Progenitor cell of endocrine pancreas (in vitro differentiated cells): ENCODE measurements around the gene SOX6. TPM values are rescaled to one million over a fixed set of nuclear protein-coding genes. Genes with fewer than 3 reads are reported as not detected.

Experiments
- DNase-seq: peaks from one replicate; pipeline ENCODE4 v3.0.0; 2021; ENCODE audit warnings: low spot score; ENCODE audit not compliant: unreplicated experiment
- H3K27ac Mint-ChIP-seq: 2 replicates; pipeline ENCODE4 v1.8.0; 2021; ENCODE audit warnings: mild to moderate bottlenecking, moderate library complexity, mixed read lengths
- H3K27me3 Mint-ChIP-seq: 2 replicates; pipeline ENCODE4 v1.8.0; 2021; ENCODE audit warnings: mixed read lengths
- H3K36me3 Mint-ChIP-seq: 2 replicates; pipeline ENCODE4 v1.8.0; 2022; ENCODE audit warnings: mixed read lengths; ENCODE audit not compliant: insufficient read depth
- H3K4me1 Mint-ChIP-seq: 2 replicates; pipeline ENCODE4 v1.8.0; 2021; ENCODE audit warnings: low read depth, mixed read lengths
- H3K4me3 Mint-ChIP-seq: 2 replicates; pipeline ENCODE4 v1.8.0; 2021; ENCODE audit warnings: low read depth, mild to moderate bottlenecking, moderate library complexity, mixed read lengths
- H3K9me3 Mint-ChIP-seq: 2 replicates; pipeline ENCODE4 v1.8.0; 2021; ENCODE audit warnings: low read depth, mixed read lengths
- total RNA-seq: library from RNA; stranded (reverse); gene quantifications from 2 replicates; pipeline ENCODE4 v1.2.1, GENCODE V29; 2021
- TF ChIP-seq, protein P1 (sequence below): fragments of 200-600 bp; sonication (generic); IDR thresholded peaks from one replicate; pipeline ENCODE4 v1.5.0; 2021; ENCODE audit warnings: antibody characterized with exemption, mild to moderate bottlenecking; ENCODE audit not compliant: unreplicated experiment

SOX6 gene
- total RNA-seq, 1 donor from 2014 or later: 34.9 TPM

DNA sequence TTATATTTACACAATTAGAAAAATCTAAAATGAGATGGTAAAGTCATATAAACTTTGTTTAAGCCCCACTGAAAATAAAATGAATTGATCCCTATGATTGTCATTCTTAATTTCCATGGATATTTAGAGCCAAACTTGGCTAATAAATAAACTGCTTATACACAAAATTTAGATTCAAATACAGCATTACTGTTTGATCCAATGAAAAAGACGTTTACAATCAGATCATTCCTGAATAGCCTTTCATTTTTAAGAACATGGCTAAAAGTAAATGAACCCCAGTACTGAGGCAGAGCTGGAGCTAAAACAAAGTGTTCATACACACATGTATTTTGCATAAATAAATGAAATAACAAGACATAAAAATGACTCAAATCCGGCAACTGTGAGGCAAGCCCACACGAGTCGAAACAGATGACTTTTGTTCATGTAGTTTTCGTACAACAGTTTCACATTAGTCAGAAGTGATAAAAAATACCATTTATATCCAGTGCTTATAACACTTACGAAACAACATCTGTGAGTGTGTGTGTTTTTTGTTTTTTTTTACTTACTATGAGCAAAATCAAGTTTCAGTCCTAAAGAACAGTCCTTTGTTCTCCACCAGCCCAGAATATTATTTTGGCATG lies 386.5 kb downstream of the SOX6 start:
- Mint-ChIP-seq H3K4me1 (peaks cover 42% of the 10 kb centered on the region), H3K27ac (no peak overlapping the region), H3K9me3 (no peaks in the 10 kb centered on the region), H3K4me3 (no peak overlapping the region), H3K36me3 (peaks cover 7% of the 10 kb centered on the region), H3K27me3 (no peaks in the 10 kb centered on the region)
- DNase-seq: no peak
- TF ChIP-seq, protein P1, sequence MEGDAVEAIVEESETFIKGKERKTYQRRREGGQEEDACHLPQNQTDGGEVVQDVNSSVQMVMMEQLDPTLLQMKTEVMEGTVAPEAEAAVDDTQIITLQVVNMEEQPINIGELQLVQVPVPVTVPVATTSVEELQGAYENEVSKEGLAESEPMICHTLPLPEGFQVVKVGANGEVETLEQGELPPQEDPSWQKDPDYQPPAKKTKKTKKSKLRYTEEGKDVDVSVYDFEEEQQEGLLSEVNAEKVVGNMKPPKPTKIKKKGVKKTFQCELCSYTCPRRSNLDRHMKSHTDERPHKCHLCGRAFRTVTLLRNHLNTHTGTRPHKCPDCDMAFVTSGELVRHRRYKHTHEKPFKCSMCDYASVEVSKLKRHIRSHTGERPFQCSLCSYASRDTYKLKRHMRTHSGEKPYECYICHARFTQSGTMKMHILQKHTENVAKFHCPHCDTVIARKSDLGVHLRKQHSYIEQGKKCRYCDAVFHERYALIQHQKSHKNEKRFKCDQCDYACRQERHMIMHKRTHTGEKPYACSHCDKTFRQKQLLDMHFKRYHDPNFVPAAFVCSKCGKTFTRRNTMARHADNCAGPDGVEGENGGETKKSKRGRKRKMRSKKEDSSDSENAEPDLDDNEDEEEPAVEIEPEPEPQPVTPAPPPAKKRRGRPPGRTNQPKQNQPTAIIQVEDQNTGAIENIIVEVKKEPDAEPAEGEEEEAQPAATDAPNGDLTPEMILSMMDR: no peak

DNA sequence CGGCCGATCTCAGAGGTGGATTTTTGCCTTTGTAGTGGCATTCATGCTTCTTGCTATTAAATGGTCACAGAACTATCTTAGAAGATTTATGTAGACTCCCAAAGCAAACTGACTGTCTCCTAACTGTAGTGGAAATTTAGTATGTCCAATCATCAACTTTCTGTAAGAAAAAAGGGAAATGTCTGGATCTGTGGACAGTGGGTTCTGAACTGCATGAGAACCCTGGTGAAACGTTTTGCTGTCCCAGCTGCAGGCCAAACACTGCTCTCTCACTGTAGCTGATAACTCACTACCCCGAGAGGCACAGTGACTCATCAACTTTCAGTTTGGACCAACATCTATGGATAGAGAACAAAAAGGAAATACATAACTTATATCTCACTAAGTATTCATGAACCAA lies 387.1 kb downstream of the SOX6 start:
- H3K4me1 Mint-ChIP-seq: peaks cover 46% of the 10 kb centered on the region
- H3K4me3 Mint-ChIP-seq: no peak overlapping the region

DNA sequence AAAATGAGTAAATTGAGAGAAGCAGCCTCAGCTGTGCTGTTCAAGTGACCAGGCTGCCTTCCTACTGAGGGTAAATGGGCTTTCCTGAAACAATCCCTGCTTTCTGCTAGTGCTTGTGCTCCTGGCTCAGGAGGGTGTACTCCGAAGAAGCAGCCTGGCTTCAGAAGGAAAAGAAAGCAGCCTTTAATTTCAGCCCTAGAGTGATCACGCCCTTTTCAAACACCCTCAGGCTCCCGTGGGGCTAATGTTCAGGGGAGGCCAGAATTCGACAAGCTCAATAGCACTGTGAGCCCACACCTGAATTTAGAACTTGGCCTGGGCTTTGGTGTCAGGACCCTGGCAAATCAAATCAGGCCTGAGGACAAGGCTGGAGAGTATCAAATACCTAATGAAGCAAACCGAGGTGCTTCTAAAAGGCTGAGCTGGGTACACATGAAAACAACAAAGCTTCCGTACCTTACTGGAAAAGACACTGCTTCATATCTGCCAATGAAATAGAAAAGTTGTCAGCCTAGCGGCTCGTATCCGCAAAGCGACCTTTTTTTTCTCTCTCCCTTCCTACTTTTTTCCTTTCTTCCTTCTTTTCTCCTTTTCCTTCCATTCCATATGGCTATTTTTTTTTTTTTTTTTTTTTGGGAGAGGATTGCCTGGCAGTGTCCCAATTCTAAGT lies 387.8 kb downstream of the SOX6 start:
- peaks cover 7% of the 10 kb centered on the region for H3K36me3 Mint-ChIP-seq
- peaks cover 47% of the 10 kb centered on the region for H3K4me1 Mint-ChIP-seq
- TF ChIP-seq, protein P1: no peak
- H3K4me3 Mint-ChIP-seq: no peak overlapping the region
- no peak for DNase-seq
- H3K27me3 Mint-ChIP-seq: no peaks in the 10 kb centered on the region
- H3K27ac Mint-ChIP-seq: peak overlapping the region; percentile 91
- H3K9me3 Mint-ChIP-seq: no peaks in the 10 kb centered on the region

More for the DNA sequence above, 387.1 kb downstream of the SOX6 start:
- no peak for DNase-seq
- no peaks in the 10 kb centered on the region for H3K9me3 Mint-ChIP-seq
- H3K27ac Mint-ChIP-seq: peak overlapping the region; percentile 91
- no peaks in the 10 kb centered on the region for H3K27me3 Mint-ChIP-seq
- H3K36me3 Mint-ChIP-seq: peaks cover 7% of the 10 kb centered on the region
- TF ChIP-seq, protein P1: no peak

DNA sequence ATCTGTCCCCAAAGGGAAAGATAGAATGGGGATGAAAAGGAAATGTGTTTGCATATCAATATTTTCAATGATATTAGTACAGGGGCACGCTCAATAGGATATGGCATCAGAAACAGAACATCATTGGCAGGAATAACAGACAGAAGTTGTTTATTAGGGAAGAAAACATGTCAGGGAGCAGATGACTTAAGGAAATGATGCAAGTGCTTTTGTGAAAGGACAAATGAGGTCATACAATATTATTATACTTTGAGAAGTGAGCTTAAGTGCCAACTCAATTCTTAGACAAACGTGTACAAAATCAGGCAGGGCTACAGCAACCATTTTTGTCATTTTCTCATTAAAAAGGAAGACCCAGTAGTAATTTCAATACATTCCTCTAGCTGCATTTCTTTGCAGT lies 388.4 kb downstream of the SOX6 start:
- Mint-ChIP-seq H3K27ac (peak overlapping the region; percentile 67), H3K4me1 (peaks cover 47% of the 10 kb centered on the region), H3K27me3 (no peaks in the 10 kb centered on the region), H3K36me3 (peaks cover 7% of the 10 kb centered on the region), H3K4me3 (no peak overlapping the region), H3K9me3 (no peaks in the 10 kb centered on the region)
- no peak for DNase-seq
- TF ChIP-seq, protein P1: no peak

DNA sequence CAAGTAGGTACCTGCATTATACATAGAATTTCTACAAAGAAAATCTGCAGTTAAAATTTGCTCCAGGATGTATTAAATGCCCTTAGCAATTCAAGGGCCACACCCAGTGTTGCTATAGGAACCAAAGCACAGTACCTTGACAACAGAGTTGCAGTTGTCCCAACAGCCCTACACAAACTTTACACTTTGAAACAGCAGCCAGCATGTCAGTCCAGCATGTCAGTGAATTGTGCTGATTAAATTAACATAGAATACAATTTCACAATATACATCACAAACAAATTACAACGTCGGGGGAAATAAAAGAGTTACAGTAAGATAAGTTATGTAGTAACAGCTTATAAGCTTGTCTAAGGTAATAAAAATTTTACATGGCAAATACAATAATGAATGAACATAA lies 389.2 kb downstream of the SOX6 start:
- Mint-ChIP-seq H3K27ac (no peak overlapping the region), H3K36me3 (peaks cover 2% of the 10 kb centered on the region)

More for the DNA sequence above, 389.2 kb downstream of the SOX6 start:
- TF ChIP-seq, protein P1: no peak
- Mint-ChIP-seq H3K4me1 (peaks cover 47% of the 10 kb centered on the region), H3K27me3 (peaks cover 1% of the 10 kb centered on the region), H3K4me3 (no peak overlapping the region), H3K9me3 (no peaks in the 10 kb centered on the region)
- DNase-seq: no peak
